IPS-18c (cell line): ENCODE measurements around the gene LRRC53.

Source experiments
- H3K4me3 ChIP-seq: 2 replicates; pipeline ENCODE4 v1.7.0; 2013; ENCODE audit warnings: low read depth, mild to moderate bottlenecking, low read length, moderate library complexity; ENCODE audit not compliant: insufficient read depth
- H3K9me3 ChIP-seq: one replicate; pipeline ENCODE4 v1.6.1; 2013; ENCODE audit warnings: mild to moderate bottlenecking, low read length, moderate library complexity; ENCODE audit not compliant: control insufficient read depth, insufficient read depth

LRRC53 gene

GRCh38 chr1:74467786-74468377 lies 44.5 kb downstream of the LRRC53 start:
- Histone ChIP-seq H3K9me3 (peaks cover 2% of the 10 kb centered on the region), H3K4me3 (no peak overlapping the region)

GRCh38 chr1:74465193-74465681 lies 47.2 kb downstream of the LRRC53 start:
- no peak overlapping the region for H3K4me3 ChIP-seq
- peaks cover 2% of the 10 kb centered on the region for H3K9me3 ChIP-seq

- Histone ChIP-seq H3K4me3 (no peak overlapping the region), H3K9me3 (peaks cover 2% of the 10 kb centered on the region)
Measured at GRCh38 chr1:74464037-74464436, 48.4 kb downstream of the LRRC53 start.

GRCh38 chr1:74463333-74463988 lies 49.0 kb downstream of the LRRC53 start:
- H3K4me3 ChIP-seq: no peak overlapping the region
- peaks cover 2% of the 10 kb centered on the region for H3K9me3 ChIP-seq

GRCh38 chr1:74457253-74457652 lies 55.2 kb downstream of the LRRC53 start:
- Histone ChIP-seq H3K4me3 (no peak overlapping the region), H3K9me3 (no peaks in the 10 kb centered on the region)

- H3K9me3 ChIP-seq: no peaks in the 10 kb centered on the region
- H3K4me3 ChIP-seq: no peak overlapping the region
Measured at GRCh38 chr1:74455390-74455789, 57.0 kb downstream of the LRRC53 start.

- Histone ChIP-seq H3K4me3 (no peak overlapping the region), H3K9me3 (no peaks in the 10 kb centered on the region)
Measured at GRCh38 chr1:74453277-74453676, 59.1 kb downstream of the LRRC53 start.

GRCh38 chr1:74452035-74452434 lies 60.4 kb downstream of the LRRC53 start:
- no peak overlapping the region for H3K4me3 ChIP-seq
- H3K9me3 ChIP-seq: no peaks in the 10 kb centered on the region

GRCh38 chr1:74437035-74437434 lies 75.4 kb downstream of the LRRC53 start:
- Histone ChIP-seq H3K9me3 (no peaks in the 10 kb centered on the region), H3K4me3 (no peak overlapping the region)

GRCh38 chr1:74436078-74436477 lies 76.3 kb downstream of the LRRC53 start:
- Histone ChIP-seq H3K9me3 (no peaks in the 10 kb centered on the region), H3K4me3 (no peak overlapping the region)

- no peaks in the 10 kb centered on the region for H3K9me3 ChIP-seq
- H3K4me3 ChIP-seq: no peak overlapping the region
Measured at GRCh38 chr1:74434321-74434720, 78.1 kb downstream of the LRRC53 start.

- no peak overlapping the region for H3K4me3 ChIP-seq
- no peaks in the 10 kb centered on the region for H3K9me3 ChIP-seq
Measured at GRCh38 chr1:74432325-74432724, 80.1 kb downstream of the LRRC53 start.

GRCh38 chr1:74431531-74431930 lies 80.9 kb downstream of the LRRC53 start:
- Histone ChIP-seq H3K9me3 (no peaks in the 10 kb centered on the region), H3K4me3 (no peak overlapping the region)

GRCh38 chr1:74430342-74430934 lies 82.0 kb downstream of the LRRC53 start:
- H3K4me3 ChIP-seq: no peak overlapping the region
- no peaks in the 10 kb centered on the region for H3K9me3 ChIP-seq

- H3K4me3 ChIP-seq: no peak overlapping the region
Measured at GRCh38 chr1:74429580-74429979, 82.8 kb downstream of the LRRC53 start.

GRCh38 chr1:74427681-74428080 lies 84.7 kb downstream of the LRRC53 start:
- H3K9me3 ChIP-seq: no peaks in the 10 kb centered on the region
- no peak overlapping the region for H3K4me3 ChIP-seq

More at GRCh38 chr1:74429580-74429979, 82.8 kb downstream of the LRRC53 start:
- no peaks in the 10 kb centered on the region for H3K9me3 ChIP-seq

- H3K4me3 ChIP-seq: no peak overlapping the region
- no peaks in the 10 kb centered on the region for H3K9me3 ChIP-seq
Measured at GRCh38 chr1:74426208-74426937, 86.0 kb downstream of the LRRC53 start.

- H3K4me3 ChIP-seq: no peak overlapping the region
- H3K9me3 ChIP-seq: no peaks in the 10 kb centered on the region
Measured at GRCh38 chr1:74425676-74426075, 86.7 kb downstream of the LRRC53 start.
